H9 (cell line): ENCODE data around the gene DYDC1. TPM values are rescaled to one million over a fixed set of nuclear protein-coding genes. Genes with fewer than 3 reads are reported as not detected.

Experiments used
- DNase-seq: peaks from one replicate; pipeline ENCODE4 v3.0.0-alpha.2; 2017
- H2AFZ ChIP-seq: one replicate; pipeline ENCODE4 v1.6.1; 2013; ENCODE audit warnings: mild to moderate bottlenecking, low read length, control low read depth, moderate library complexity
- H2AK5ac ChIP-seq: 2 replicates; pipeline ENCODE4 v1.6.1; 2013; ENCODE audit warnings: low read length, control low read depth, mixed read lengths; ENCODE audit not compliant: insufficient read length
- H2BK120ac ChIP-seq: one replicate; pipeline ENCODE4 v1.6.1; 2013; ENCODE audit warnings: low read depth, mild to moderate bottlenecking, low read length, control low read depth, inconsistent platforms; ENCODE audit not compliant: poor library complexity, severe bottlenecking
- H2BK12ac ChIP-seq: 2 replicates; pipeline ENCODE4 v1.6.1; 2013; ENCODE audit warnings: low read length, control low read depth, mixed read lengths, low read depth; ENCODE audit not compliant: insufficient read length
- H2BK15ac ChIP-seq: 2 replicates; pipeline ENCODE4 v1.6.1; 2013; ENCODE audit warnings: low read depth, low read length, control low read depth
- H2BK20ac ChIP-seq: one replicate; pipeline ENCODE4 v1.6.1; 2013; ENCODE audit warnings: low read depth, mild to moderate bottlenecking, low read length, control low read depth, inconsistent platforms; ENCODE audit not compliant: poor library complexity, severe bottlenecking
- H2BK5ac ChIP-seq: 2 replicates; pipeline ENCODE4 v1.6.1; 2013; ENCODE audit warnings: low read length, control low read depth, mixed read lengths; ENCODE audit not compliant: insufficient read length
- H3K14ac ChIP-seq: 2 replicates; pipeline ENCODE4 v1.6.1; 2013; ENCODE audit warnings: low read length, control low read depth; ENCODE audit not compliant: insufficient read depth
- H3K18ac ChIP-seq: 2 replicates; pipeline ENCODE4 v1.6.1; 2013; ENCODE audit warnings: low read depth, mild to moderate bottlenecking, mixed read lengths, low read length, control low read depth; ENCODE audit not compliant: insufficient read length
- H3K23ac ChIP-seq: 2 replicates; pipeline ENCODE4 v1.6.1; 2013; ENCODE audit warnings: low read length, control low read depth, mixed read lengths, low read depth; ENCODE audit not compliant: insufficient read length
- H3K23me2 ChIP-seq: 2 replicates; pipeline ENCODE4 v1.6.1; 2013; ENCODE audit warnings: low read depth, mild to moderate bottlenecking, mixed read lengths, low read length, control low read depth; ENCODE audit not compliant: insufficient read length, poor library complexity, severe bottlenecking
- H3K27ac ChIP-seq: 2 replicates; pipeline ENCODE4 v1.5.1; 2013; ENCODE audit warnings: low read length, control low read depth, mixed read lengths, low read depth; ENCODE audit not compliant: insufficient read length
- H3K27me3 ChIP-seq: 2 replicates; pipeline ENCODE4 v1.6.1; 2013; ENCODE audit warnings: low read length, control low read depth, inconsistent platforms; ENCODE audit not compliant: insufficient read depth
- H3K4ac ChIP-seq: 2 replicates; pipeline ENCODE4 v1.6.1; 2013; ENCODE audit warnings: low read depth, mild to moderate bottlenecking, control low read depth, inconsistent platforms, low read length, moderate library complexity
- H3K4me1 ChIP-seq: 2 replicates; pipeline ENCODE4 v1.6.1; 2013; ENCODE audit warnings: low read length, control low read depth, inconsistent platforms; ENCODE audit not compliant: insufficient read depth
- H3K4me2 ChIP-seq: 2 replicates; pipeline ENCODE4 v1.6.1; 2013; ENCODE audit warnings: low read length, control low read depth, mixed read lengths; ENCODE audit not compliant: insufficient read length, insufficient read depth
- H3K56ac ChIP-seq: 2 replicates; pipeline ENCODE4 v1.6.1; 2013; ENCODE audit warnings: low read depth, mild to moderate bottlenecking, mixed read lengths, low read length, control low read depth; ENCODE audit not compliant: insufficient read length
- H3K79me1 ChIP-seq: 2 replicates; pipeline ENCODE4 v1.6.1; 2013; ENCODE audit warnings: low read depth, mild to moderate bottlenecking, moderate library complexity, low read length, control low read depth, inconsistent platforms; ENCODE audit not compliant: insufficient read depth, poor library complexity, severe bottlenecking
- H3K79me2 ChIP-seq: 2 replicates; pipeline ENCODE4 v1.6.1; 2013; ENCODE audit warnings: low read length, control low read depth, inconsistent platforms; ENCODE audit not compliant: insufficient read depth
- H3K9ac ChIP-seq: 2 replicates; pipeline ENCODE4 v1.6.1; 2013; ENCODE audit warnings: low read length, control low read depth, mixed read lengths; ENCODE audit not compliant: insufficient read length; ENCODE audit errors: extremely low read depth
- H3K9me3 ChIP-seq: one replicate; pipeline ENCODE4 v1.6.1; 2013; ENCODE audit warnings: low read depth, low read length, inconsistent platforms; ENCODE audit not compliant: control insufficient read depth
- H3T11ph ChIP-seq: one replicate; pipeline ENCODE4 v1.6.1; 2013; ENCODE audit warnings: mild to moderate bottlenecking, low read length, control low read depth, inconsistent platforms
- H4K20me1 ChIP-seq: one replicate; pipeline ENCODE4 v1.6.1; 2013; ENCODE audit not compliant: control insufficient read depth, insufficient read length, insufficient read depth
- H4K5ac ChIP-seq: 2 replicates; pipeline ENCODE4 v1.6.1; 2013; ENCODE audit warnings: low read depth, mild to moderate bottlenecking, mixed read lengths, low read length, control low read depth; ENCODE audit not compliant: insufficient read length
- H4K8ac ChIP-seq: replicated peaks from 2 replicates; pipeline ENCODE4 v1.6.1; 2013; ENCODE audit warnings: low read length, control low read depth, mixed read lengths, low read depth; ENCODE audit not compliant: insufficient read length
- H4K91ac ChIP-seq: 2 replicates; pipeline ENCODE4 v1.6.1; 2013; ENCODE audit warnings: low read depth, mild to moderate bottlenecking, moderate library complexity, mixed read lengths, low read length, control low read depth; ENCODE audit not compliant: insufficient read length
- H3K27ac Mint-ChIP-seq, 3 experiments: 2 replicates in 2 of 3; 3 replicates in 1 of 3; pipeline ENCODE4 v1.8.0; 2020 to 2021; ENCODE audit warnings: mixed read lengths in 3 of 3, mild to moderate bottlenecking in 1 of 3, moderate library complexity in 1 of 3
- H3K27me3 Mint-ChIP-seq: 2 replicates; pipeline ENCODE4 v1.8.0; 2021; ENCODE audit warnings: low read depth, mild to moderate bottlenecking, moderate library complexity, mixed read lengths
- H3K36me3 Mint-ChIP-seq, 3 experiments: 2 replicates in 2 of 3; 3 replicates in 1 of 3; pipeline ENCODE4 v1.8.0; 2020 to 2021; ENCODE audit warnings: low read depth in 3 of 3, mixed read lengths in 3 of 3; ENCODE audit not compliant: insufficient read depth in 1 of 3
- H3K4me1 Mint-ChIP-seq, 2 experiments: 2 replicates each; pipeline ENCODE4 v1.8.0; 2020; ENCODE audit warnings: mixed read lengths in 2 of 2
- H3K4me3 Mint-ChIP-seq, 2 experiments: 2 replicates in 1 of 2; 3 replicates in 1 of 2; pipeline ENCODE4 v1.8.0; 2020 to 2021; ENCODE audit warnings: mild to moderate bottlenecking in 2 of 2, mixed read lengths in 2 of 2, moderate library complexity in 1 of 2
- H3K9me3 Mint-ChIP-seq, 2 experiments: 2 replicates in 1 of 2; 3 replicates in 1 of 2; pipeline ENCODE4 v1.8.0; 2020; ENCODE audit warnings: mild to moderate bottlenecking in 2 of 2, mixed read lengths in 2 of 2, moderate library complexity in 1 of 2
- WGBS: extraction: QIAGEN DNeasy Blood & Tissue Kit; methylation state at CpG from one replicate; pipeline ENCODE4 v1.1.7; 2013; ENCODE audit warnings: missing lambda C conversion rate, low lambda C conversion rate, mixed read lengths; ENCODE audit not compliant: insufficient read length; ENCODE audit errors: extremely low coverage; 5-methylcytosine and 5-hydroxymethylcytosine counted together
- total RNA-seq: library from RNA; stranded (reverse); gene quantifications from 2 replicates; pipeline ENCODE4 v1.2.1, GENCODE V29; 2021
- TF ChIP-seq, protein P1 (sequence below): fragments of 200-600 bp; sonication (generic); conservative IDR thresholded peaks from 3 replicates; pipeline ENCODE4 v1.8.0; 2021; ENCODE audit warnings: antibody characterized with exemption, mild to moderate bottlenecking

The DYDC1 gene
- total RNA-seq, 1 experiment from 2014 or later: not detected

DNA sequence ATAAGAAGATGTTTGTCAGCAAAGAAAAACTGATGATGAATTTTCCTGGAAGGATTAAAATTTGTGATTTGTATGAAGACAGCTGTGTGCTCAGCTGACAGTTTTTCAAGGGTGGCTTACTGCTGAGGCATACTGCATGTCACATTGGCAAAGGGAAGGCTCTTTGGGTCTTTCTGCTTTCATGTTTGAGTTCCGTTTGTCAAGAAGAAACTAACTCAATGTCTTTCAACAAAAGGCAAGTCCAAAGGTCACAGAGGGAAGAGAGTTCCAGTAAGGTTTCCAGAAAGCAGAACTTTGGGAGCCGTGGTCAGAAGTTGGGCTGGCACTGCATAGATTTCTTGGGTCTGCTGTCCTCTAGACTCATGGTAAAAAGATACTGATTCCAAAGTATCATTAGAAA lies 16.9 kb upstream of the DYDC1 start:
- peaks cover 2 to 6% (median 6%) of the 10 kb centered on the region in 3 experiments; a peak in 5 of 7 replicates for H3K36me3 Mint-ChIP-seq
- no peak overlapping the region for H3K4ac ChIP-seq
- H3K27me3 ChIP-seq: no peaks in the 10 kb centered on the region
- no peak overlapping the region for H3T11ph ChIP-seq
- no peaks in the 10 kb centered on the region for H3K79me1 ChIP-seq
- H3K4me3 Mint-ChIP-seq: no peak overlapping the region
- H3K27ac ChIP-seq: no peak overlapping the region
- H2BK5ac ChIP-seq: no peak overlapping the region
- peaks cover 2 to 5% of the 10 kb centered on the region in 2 experiments; a peak in 2 of 4 replicates for H3K4me1 Mint-ChIP-seq
- H3K9me3 ChIP-seq: no peaks in the 10 kb centered on the region
- no peak overlapping the region for H2BK12ac ChIP-seq
- no peak overlapping the region for H4K91ac ChIP-seq
- H2AK5ac ChIP-seq: no peak overlapping the region
- no peak overlapping the region for H3K9ac ChIP-seq
- H3K27ac Mint-ChIP-seq: no peak overlapping the region
- H2BK15ac ChIP-seq: no peak overlapping the region
- no peak overlapping the region for H2BK20ac ChIP-seq
- DNase-seq: no peak
- H3K14ac ChIP-seq: no peak overlapping the region
- H3K23me2 ChIP-seq: no peaks in the 10 kb centered on the region
- no peak overlapping the region for H3K56ac ChIP-seq
- no peak overlapping the region for H2AFZ ChIP-seq
- no CpG with 5 or more reads among the region's 2 CpGs for WGBS
- H3K9me3 Mint-ChIP-seq: peaks cover 5 to 9% of the 10 kb centered on the region in 2 experiments; a peak in 4 of 5 replicates
- H3K79me2 ChIP-seq: no peaks in the 10 kb centered on the region; the same call in none of the 2 replicates
- no peaks in the 10 kb centered on the region for H3K4me1 ChIP-seq
- H3K4me2 ChIP-seq: no peak overlapping the region
- no peak overlapping the region for H3K23ac ChIP-seq
- no peaks in the 10 kb centered on the region for H4K20me1 ChIP-seq
- H3K27me3 Mint-ChIP-seq: peaks cover 4% of the 10 kb centered on the region; the same call in 1 of the 2 replicates
- H4K5ac ChIP-seq: no peak overlapping the region
- no peak overlapping the region for H3K18ac ChIP-seq
- TF ChIP-seq, protein P1, sequence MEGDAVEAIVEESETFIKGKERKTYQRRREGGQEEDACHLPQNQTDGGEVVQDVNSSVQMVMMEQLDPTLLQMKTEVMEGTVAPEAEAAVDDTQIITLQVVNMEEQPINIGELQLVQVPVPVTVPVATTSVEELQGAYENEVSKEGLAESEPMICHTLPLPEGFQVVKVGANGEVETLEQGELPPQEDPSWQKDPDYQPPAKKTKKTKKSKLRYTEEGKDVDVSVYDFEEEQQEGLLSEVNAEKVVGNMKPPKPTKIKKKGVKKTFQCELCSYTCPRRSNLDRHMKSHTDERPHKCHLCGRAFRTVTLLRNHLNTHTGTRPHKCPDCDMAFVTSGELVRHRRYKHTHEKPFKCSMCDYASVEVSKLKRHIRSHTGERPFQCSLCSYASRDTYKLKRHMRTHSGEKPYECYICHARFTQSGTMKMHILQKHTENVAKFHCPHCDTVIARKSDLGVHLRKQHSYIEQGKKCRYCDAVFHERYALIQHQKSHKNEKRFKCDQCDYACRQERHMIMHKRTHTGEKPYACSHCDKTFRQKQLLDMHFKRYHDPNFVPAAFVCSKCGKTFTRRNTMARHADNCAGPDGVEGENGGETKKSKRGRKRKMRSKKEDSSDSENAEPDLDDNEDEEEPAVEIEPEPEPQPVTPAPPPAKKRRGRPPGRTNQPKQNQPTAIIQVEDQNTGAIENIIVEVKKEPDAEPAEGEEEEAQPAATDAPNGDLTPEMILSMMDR: no peak
- no peak overlapping the region for H4K8ac ChIP-seq
- no peak overlapping the region for H2BK120ac ChIP-seq
